ENCODE results near the gene MAPRE3.

Gene MAPRE3

GRCh38 chr2:26932974-26933373 lies 37.5 kb upstream of the MAPRE3 start:
- no peak for TF ChIP-seq CTCF (conservative IDR thresholded peaks at IDR 0.05)
- H3K27ac ChIP-seq: no peak overlapping the region

DNA sequence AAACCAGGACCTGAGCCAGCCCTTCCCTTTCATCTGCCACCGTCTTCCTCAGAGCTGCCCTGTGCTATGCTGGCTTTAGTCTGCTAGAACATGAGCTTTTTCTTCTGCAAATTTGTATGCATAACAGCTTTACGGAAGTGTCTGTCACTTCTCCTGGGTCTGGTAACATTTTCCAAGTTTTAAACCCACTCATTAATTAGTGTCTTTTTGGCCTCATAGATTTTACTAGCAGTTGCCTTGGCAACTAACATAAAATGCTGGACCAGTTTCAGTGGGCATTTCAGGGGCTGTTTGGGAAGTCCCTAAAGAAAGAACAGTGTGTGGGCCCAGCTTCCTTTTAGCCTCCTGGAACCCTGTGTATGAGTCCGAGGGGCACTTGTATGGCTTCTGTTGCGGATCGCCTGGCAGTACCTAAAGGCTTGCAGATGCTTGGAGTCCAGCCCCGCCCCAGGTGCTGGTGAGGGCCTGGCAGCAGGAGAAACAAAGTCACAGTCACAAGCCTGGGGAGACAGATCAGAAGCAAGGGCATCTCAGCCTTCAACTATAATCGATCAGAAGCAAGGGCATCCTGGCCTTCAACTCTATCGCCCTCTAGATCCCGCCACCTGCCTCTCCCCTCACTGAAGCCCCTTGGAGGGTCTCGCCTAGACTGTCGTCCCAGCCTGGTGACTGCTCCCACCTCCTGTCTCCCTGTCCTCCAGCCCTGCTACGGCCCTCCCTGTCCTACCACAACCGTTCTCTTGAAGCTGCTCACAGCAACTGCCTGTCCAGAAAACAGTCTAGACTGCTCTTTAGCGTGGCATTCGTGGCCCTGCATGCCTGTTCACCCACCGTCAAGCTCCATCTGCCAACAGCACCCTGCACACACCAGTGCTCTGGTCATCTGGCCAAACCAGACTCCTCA lies 36.8 kb upstream of the MAPRE3 start:
- no peak overlapping the region for H3K27ac ChIP-seq
- TF ChIP-seq CTCF (conservative IDR thresholded peaks at IDR 0.05): no peak

GRCh38 chr2:26934335-26934724 lies 36.1 kb upstream of the MAPRE3 start:
- H3K27ac ChIP-seq: no peak overlapping the region
- TF ChIP-seq CTCF (conservative IDR thresholded peaks at IDR 0.05): no peak

- no peak overlapping the region for H3K27ac ChIP-seq
- no peak for TF ChIP-seq CTCF (conservative IDR thresholded peaks at IDR 0.05)
Observed at GRCh38 chr2:26934985-26935384, 35.5 kb upstream of the MAPRE3 start.

- no peak for TF ChIP-seq CTCF (conservative IDR thresholded peaks at IDR 0.05)
- H3K27ac ChIP-seq: no peak overlapping the region
Observed at GRCh38 chr2:26936855-26937254, 33.6 kb upstream of the MAPRE3 start.

GRCh38 chr2:26938399-26939118 lies 31.9 kb upstream of the MAPRE3 start:
- H3K27ac ChIP-seq: no peak overlapping the region
- TF ChIP-seq CTCF (conservative IDR thresholded peaks at IDR 0.05): no peak

- no peak for TF ChIP-seq CTCF (conservative IDR thresholded peaks at IDR 0.05)
- H3K27ac ChIP-seq: no peak overlapping the region
Observed at GRCh38 chr2:26940001-26940400, 30.4 kb upstream of the MAPRE3 start.

Data from VCaP (cell line).